HG02642 (cell line): ENCODE data around the gene CARD9.
A peak's percentile ranks its signal among the peaks of the same experiment; 100 is the strongest.

Source experiments
- ATAC-seq: cut with Tn5 transposase; IDR thresholded peaks from one replicate; pipeline ENCODE4 v1.9.1; 2021; ENCODE audit warnings: mild to moderate bottlenecking; ENCODE audit not compliant: unreplicated experiment, poor library complexity

Gene CARD9

DNA sequence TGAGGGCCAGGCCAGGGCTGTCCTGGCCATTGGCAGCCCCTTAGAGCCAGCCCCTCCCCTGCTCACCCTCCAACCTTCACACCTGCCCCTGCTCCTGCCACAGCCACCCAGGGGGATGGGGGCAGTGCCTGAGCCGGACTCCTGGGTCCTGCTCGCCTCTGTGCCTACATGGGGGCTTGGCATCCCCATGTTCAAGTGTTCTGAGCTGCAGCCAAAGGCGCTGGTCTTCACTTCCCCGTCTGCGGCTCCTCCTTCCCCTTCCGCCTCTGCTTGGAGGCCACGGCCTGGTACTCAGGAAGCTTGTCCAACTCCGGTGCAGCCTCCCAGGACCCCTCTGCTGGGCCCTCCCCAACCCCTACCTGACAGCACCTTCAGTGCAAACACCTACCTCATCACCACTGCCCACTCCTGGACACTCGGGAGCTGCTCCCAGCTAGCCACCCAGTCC is 7.7 kb downstream of the CARD9 start:
- ATAC-seq, result no peak

DNA sequence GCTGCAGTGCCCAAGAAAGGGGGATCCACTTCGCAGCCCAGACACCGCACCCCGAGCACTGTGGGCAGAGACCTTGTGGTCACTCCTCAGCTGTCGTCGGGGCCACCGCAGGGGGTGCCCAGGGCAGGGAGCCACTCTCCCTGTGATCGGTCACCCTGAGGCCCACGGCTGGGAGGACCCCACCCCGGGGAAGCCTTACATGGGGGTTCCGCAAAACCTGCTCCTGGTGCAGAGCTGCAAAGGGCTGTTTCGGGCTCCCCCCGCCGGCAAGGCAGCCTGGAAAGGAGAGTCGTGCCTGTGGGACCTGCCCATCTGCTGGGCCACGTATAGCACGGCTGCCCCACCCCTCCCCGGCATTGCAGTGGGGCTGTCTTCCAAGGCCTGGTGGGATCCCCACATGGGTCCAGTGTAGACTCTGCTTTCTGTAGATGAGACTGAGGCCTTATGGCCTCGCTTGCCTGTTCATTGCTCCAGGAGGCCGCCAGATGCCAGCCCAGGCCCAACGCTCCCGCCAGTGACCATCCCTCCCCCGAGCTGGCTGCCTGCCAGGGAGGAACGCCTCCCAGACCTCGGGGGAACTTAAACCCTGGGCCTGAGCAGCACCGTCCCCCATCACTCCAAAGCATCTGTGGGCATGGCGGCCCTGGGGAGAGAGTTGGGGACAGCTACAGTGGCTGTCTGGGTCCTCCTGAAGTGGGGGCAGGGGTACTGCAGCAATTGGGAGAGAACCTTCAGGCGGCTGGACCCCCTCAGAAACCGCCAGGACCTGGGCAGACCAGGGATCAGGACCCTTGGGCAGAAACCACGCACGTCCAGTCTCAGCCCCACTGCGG is 8.3 kb downstream of the CARD9 start:
- ATAC-seq, result no peak

DNA sequence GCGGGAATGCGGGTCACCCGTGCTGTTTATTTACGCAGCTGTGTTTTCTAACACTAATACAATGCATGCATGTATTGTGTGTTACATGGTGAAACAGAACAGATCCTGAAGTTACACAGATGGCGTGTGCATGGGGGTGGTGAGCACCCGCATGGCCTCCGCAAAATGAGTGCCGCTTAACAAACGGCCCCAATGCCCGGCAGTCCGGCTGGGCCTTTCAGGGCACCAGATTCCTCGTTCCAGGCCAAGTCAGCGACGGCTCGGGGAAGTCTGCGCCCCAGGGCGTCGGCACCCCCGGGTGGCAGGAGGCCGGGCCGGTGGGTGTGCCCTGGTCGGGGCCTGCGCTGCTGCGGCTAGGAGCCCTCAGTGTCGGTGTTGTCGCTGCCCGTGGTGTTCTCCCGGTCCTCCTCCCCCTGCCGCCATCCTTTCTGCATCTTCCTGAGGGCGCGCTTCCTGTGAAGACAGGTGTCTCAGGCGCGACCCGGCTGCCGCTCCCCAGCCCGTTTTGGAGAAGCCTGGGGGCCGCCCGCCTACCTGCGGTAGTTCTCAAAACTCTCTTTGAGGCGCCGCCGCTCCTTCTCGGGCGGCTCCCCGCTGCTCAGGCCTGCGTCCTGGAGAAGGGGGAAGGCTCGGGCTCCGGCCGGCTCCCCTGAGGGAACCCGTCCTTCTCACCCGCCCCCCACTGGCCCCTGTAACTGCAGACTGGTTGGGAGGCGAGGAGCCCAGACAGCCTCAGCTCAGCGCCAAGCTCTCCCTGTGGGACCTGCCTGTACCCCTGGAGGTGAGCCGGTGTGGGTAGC is 9.3 kb downstream of the CARD9 start:
- peak; percentile 10 for ATAC-seq

DNA sequence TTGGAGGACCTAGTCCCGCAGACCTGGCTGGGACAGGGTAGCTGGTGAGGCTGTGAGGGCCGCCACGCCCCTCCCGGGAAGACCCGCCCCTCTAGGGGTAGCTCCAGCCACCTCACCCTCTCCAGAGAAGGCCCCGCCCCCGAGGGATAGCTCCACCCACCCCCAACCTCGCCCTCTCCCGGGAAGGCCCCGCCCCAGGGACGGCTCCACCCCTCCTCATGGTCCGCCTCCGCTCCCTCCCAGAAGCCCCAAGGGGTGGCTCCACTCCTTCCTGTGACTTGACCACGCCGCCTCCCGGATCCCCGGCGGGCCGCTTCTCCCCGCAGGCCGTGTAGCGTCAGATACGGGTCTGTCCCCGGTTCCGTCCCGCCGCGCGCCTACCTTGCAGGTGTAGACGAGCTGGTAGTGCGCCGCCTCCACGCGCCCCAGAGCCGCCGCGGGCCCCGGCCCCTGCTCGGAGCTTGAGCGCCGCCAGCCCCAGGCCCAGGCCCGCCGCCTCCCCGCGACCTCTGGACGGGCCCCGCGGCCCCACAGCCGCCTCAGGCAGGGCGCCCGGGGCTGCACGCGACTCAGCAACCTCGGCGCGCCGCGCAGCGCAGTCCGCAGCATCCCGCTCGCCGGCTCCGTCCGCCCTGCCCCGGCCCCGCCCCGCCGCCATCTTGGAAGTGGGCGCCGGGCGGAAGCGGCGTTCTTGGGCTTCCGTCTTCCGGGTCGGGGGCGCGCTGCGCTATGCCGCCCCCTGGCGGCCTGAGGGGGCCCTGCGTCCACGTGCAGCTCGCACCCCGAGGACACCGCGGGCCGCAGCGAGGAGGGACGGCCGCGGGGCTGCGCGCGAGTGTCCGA is 10.1 kb downstream of the CARD9 start, which contains the start of gene DNLZ:
DNLZ (minus strand) TSS at position 639 of the 843 bp plus-strand sequence; CDS start at position 609, 30 bp downstream.
- peak; percentile 78 for ATAC-seq

DNA sequence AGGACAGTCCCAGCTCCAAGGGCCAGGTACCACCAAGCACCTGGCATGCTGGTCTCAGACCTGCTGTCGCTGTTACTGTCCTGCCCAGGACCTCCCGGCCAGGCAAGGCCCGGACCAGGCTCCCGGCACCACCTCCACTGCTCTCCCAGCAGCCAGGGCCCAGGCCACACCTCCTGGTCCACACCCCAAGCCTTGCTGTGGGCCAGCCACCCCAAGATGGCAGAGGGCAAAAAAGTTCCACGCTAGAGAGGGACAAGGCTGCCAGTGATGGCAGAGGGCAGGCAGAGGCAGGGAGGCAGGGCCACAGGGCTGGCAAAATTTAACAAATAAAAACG is 11.1 kb downstream of the CARD9 start:
- ATAC-seq, result no peak

DNA sequence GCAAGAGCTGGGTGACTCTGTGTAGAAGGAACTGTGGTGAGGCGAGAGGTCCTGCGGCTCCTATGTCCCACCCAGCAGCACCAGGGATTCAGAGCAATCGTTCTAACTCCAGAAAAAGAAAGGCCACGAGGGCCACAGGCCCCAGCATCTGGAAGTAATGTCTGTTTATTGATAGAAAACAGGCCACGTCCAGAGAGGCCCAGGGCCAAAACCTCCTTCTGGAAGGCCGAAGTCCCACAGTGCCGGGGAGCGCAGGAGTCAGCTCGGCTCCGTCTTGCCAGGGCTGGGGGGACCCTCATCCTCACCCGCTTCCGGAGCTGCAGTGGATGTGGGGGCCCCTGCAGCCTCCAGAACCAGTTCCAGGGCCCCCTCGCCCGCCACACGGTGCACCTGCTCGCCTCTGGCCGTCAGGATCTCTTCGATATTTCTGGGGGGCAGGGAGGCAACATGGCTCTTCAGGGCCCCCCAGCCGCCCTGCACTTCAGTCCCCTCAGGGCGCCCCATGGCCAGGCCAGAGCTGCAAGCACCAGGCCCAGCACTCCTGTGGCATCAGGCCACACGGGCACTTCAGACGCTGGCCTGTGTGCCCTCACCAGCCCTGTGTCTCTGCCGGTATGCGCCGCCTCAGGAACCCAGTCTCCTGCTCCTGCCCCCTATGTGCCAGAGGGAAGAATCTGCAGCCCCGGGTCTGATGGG is 11.6 kb downstream of the CARD9 start:
- no peak for ATAC-seq

DNA sequence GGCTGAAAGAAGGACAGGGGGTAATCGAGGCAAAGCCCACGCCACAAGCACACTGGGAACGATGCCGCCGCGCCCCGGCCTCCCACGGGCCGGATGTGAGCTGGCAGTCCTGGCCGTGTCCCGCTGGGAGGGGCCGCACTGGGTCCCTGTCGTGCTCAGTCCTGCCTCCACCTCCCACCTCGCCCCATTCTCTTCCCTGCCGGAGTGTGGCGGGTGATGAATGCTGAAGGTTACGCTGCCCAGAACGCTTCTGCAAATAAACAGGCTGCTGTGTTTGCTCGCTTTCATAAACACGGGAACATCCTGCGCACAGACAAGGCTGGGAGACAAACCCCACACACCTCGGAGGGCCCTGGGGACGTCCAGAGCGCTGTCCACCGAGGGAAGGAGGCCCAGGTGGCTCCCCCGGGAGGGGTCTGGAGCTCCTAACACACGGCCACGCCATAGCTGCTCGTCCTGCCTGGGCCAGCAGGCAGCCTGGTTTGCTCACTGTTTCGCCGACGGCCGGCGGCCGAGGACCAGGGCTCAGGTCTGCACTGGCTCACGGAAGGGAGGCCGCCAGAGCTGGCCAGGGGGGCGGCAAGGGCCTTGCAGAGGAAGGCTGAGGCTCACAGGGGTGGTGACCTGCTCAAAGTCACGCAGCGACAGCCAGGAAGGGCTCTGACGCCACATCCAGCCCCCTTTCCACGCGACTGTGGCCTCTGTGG is 12.3 kb downstream of the CARD9 start:
- no peak for ATAC-seq

DNA sequence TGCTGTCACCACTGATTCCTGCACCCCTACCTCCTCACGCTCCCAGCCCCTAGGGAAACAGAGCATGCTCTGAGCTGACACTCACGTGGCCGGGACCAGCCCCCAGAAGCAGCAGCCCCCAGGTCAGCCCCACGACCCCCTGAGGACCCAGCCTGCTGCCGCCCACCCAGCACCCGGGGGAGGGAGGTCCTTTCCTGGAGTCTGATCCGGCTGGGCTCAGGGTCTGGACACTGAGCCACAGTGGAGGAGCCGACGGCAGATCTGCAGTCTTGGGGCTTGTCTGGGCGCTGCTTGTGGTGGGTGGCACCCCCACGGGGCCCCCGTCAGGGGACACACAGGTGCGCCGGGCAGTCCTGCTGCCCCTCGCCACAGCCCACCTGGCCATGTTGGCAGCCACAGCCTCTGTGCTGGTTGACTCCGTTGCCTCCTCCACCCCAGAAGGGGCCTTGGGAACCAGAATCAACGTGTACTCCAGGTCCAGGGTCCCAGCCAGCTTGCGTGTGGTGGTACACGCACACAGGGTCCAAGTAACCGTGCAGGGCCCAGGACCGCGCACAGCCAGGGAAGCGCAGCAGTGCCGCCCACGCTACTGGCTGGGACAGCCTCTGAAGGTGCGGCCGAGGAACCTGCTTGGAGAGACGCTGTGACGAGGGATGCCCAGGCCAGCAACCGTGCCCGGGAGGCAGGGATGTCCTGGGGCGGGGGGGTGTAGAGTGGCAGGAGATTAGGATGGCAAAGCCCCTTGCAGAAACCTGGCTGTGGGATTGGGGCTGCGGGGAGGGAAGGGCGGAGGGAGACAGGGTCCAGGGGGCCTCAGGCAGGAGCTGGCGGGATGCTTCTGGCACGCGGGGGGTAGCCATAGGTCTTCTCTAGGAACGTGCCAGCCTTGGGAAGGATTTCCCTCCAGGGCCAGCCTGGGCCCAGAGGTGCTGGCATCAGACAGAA is 13.4 kb downstream of the CARD9 start:
- no peak for ATAC-seq

DNA sequence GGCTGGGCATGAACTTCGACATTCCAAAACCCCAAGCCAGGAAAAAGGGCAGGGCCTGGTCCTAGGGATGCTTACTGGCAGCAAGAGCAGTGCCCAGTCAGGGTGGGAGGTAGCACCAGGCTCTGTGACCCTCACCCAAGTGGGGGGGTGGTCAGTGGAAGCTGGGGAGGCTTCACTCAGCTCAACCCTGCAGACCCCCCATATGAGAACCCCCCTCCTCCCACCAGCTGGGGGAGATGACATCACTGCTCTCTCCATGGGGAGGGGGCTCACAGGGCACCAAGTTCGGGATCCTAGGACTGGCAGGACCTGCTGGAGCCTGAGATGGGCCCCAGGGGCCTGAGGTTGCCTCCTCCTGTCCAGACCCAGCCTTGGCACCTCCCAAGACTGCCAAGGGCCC is 14.6 kb downstream of the CARD9 start:
- no peak for ATAC-seq

DNA sequence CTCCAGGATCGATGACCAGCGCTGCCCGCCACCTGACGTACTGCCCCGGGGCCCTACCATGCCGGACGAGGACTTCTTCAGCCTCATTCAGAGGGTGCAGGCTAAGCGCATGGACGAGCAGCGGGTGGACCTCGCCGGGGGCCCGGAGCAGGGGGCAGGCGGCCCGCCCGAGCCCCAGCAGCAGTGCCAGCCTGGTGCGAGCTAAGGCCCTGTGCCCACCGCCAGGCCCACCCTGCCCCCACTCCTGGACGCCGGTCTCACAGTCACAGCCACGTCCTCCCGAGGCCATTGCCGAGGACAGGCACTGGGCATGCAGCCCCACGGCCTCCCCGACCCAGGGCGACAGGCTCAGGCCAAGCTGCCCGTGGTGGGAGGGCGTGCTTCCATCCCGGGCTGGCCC is 15.5 kb downstream of the CARD9 start:
- no peak for ATAC-seq

DNA sequence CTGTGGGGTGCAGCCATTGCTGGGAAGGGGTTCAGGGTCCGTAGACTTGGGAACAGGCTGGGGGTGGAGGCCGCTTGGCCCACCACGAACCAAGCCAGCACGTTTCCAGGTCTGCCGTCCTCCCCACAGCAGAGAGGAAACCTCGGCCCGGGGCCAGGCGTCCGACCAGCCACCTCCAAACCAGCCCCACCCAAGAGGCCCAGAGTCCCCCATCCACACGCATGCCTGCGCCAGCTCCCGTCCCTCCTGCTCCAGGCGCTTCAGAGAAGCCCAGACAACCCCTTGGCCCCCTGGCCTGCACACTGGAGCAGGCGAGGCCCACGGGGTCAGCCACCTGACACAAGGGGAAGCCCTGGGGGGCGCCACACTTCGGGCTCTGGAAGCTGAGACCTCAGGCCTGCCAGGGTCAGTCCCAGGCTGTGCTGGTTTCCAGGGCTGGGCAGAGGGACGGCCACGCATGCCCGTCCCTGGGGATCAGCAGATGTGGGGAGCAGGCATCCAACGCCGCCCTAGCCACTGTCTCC is 16.2 kb downstream of the CARD9 start:
- no peak for ATAC-seq

DNA sequence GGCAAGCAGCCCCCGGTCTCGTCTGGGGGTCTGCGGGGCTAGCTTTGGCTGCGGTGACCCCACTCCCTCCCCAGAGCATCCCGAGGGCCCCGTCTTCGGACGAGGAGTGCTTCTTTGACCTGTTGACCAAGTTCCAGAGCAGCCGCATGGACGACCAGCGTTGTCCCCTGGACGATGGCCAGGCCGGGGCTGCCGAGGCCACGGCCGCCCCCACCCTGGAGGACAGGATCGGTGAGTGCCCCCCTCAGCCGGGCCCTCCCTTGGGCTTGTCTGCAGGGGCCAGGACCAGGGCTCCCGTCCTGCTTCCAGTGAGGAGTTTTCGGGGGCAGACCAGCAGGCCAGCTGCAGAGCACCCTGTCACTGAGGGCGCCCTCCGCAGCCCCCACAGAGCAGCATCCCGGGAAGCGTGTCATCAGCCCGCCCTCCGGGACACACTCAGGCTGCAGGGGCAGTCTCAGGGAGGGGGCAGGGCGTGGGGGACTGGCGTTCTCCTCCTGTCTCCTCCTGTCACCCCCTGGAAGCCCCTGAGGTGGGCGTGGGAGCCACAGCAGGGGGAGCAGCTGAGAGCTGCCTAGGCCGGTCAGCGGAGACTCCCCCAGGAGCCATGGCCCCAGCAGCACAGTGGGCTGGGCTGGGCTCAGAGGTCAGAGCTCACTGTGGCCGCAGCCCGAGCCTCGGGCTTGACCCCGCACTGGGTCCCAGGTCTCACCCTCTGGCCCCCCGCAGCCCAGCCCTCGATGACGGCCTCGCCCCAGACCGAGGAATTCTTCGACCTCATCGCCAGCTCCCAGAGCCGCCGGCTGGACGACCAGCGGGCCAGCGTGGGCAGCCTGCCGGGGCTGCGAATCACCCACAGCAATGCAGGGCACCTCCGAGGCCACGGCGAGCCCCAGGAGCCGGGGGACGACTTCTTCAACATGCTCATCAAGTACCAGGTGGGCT is 17.6 kb downstream of the CARD9 start:
- no peak for ATAC-seq

DNA sequence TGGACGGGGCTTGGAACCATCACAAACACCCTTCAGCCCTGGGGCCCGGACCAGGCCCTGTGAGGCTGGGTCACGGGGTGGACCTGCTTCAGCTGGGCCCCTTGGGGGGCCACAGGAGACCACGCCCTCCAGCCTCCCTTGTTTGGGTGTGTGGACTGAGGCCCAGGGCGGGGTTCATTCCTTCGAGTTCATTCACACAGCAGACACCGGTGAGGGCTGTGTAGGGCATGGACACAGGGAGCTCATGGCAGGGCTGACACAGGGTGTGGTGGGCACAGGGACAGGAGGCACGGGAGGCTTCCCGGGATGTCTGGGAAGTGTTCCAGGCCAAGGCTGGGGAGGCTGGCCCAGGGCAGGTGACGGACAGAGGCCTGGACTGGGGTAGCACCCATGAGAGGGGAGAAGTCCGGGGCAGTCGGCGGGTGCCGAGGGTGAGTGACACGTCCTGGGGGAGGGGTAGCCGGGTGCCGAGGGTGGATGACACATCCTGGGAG is 18.8 kb downstream of the CARD9 start:
- no peak for ATAC-seq

DNA sequence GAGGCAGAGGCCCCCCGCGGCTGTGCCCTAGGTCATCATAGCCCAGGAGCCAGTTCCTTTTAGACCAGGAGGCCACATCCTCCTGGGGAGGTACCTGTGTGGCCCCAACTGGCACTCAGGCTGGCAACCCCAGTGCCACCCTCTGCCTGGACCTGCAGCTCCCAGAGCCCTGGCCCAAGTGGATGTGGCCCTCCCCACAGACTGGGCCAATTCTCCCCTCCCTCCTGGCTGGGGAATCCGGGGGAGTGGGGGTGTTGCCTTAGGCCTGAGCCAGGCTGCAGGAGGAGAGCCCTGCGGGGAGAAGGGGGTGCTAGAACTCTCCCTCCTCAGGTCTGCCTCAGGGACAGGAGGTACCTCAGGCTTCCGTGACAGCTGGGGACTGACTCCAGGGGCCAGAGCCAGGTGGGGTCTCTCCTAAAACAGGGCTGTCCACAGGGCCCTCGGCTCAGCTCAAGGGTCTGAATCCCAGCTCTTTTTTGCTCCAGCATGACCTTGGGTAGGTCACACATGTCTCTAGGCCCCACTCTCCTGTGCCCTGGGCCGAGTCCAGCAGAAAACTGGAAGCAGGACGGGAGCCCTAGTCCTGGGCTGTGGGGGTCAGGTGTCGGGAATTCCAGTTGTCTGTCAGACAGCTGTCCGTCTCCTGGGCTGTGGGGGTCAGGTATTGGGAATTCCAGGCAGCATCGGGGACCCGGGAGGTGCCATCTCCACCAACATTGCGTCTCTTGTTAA is 19.5 kb downstream of the CARD9 start:
- no peak for ATAC-seq

DNA sequence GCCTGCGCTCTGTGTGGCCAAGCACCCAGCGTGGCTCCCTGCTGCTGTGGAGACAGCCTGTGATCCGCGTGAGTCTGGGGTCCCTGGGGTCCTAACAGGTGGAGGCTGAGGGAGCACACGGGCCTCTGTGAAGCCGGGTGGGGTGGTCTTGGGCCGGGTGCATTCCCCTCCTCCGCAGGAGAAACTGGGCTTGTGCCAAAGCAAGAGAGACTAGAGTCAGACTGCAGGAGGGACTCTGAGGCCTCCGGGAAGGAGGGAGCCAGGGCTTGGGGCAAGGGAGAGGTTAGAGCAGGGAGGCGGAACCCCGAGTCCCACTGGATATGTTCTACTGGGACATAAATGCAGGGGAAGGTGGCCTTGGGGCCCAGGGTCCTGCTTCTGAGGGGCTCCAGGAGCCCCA is 20.4 kb downstream of the CARD9 start:
- ATAC-seq, result no peak

DNA sequence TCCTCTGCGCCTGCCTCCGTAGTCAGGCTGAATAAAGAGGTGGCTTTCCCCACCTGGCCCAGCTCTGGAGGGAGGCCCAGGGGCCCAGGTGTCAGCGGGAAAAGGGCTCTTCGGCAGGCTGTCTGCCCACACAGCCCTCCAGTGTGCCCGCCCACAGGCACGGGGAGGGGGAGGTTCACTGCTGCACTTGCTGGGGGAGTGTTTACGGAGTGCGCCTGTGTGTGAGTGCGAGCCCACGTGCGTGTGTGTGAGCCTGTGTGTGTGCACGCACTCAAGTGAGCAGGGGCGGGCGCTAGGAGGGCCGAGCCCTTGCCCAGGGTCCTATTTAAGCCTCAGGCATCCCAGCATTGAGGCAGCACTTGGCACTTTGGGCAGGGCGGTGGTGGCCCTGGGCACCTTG is 20.8 kb downstream of the CARD9 start:
- no peak for ATAC-seq
